Measurements from ENCODE around the gene ENOX1. TPM values are rescaled to one million over a fixed set of nuclear protein-coding genes. Genes with fewer than 3 reads are reported as not detected.

ENOX1 gene
- total and polyA plus RNA-seq, 9 of the 15 experiments (the other 6 are each of a cell fraction or from before 2014, with no cell fraction given) = not detected

GRCh38 chr13:43376596-43376995 lies 410.2 kb downstream of the ENOX1 start:
- Histone ChIP-seq H3K9me1 (ENCODE audit: control insufficient read depth, insufficient read depth, low read length) (no peaks in the 10 kb centered on the region), H3K9ac (ENCODE audit: insufficient read depth in 1 of 2, low read depth in 2 of 2, low read length in 2 of 2) (no peak overlapping the region), H3K9me3 (replicated peaks; ENCODE audit: control insufficient read depth, insufficient read depth, low read depth, low read length) (no peaks in the 10 kb centered on the region), H3K79me2 (ENCODE audit: control insufficient read depth, insufficient read depth, low read length) (no peaks in the 10 kb centered on the region), H3K4me2 (ENCODE audit: insufficient read depth, low read length) (no peak overlapping the region), H2AFZ (ENCODE audit: low read depth, low read length) (no peak overlapping the region), H3K36me3 (ENCODE audit: control insufficient read depth, insufficient read depth, low read length) (no peaks in the 10 kb centered on the region), H3K27ac (ENCODE audit: extremely low read depth, low read depth, low read length) (no peak overlapping the region), H4K20me1 (replicated peaks; ENCODE audit: control insufficient read depth, insufficient read depth, low read length) (no peaks in the 10 kb centered on the region), H3K4me1 (replicated peaks in 1 of 2; ENCODE audit: control insufficient read depth in 2 of 2, insufficient read depth in 2 of 2, low read length in 2 of 2) (no peaks in the 10 kb centered on the region), H3K4me3 (no peak overlapping the region), H3K27me3 (ENCODE audit: control insufficient read depth in 2 of 2, insufficient read depth in 2 of 2, low read length in 2 of 2) (no peaks in the 10 kb centered on the region)
- no peak for FAIRE-seq
- ChIA-PET CTCF (ENCODE audit: low intra/inter-chr PET ratio) (no interaction called here), POLR2A (no interaction called here)
- DNase-seq (ENCODE audit: extremely low read depth in 1 of 4, low spot score in 3 of 4) = no peak
- intact Hi-C loops (cut with micrococcal nuclease) (no loop called here), in situ Hi-C loops (cut with MboI) (no loop called here)
- no TSS peak for BruUV-seq (replicated peaks)
- TF ChIP-seq LARP7 (IDR thresholded peaks at IDR 0.05) (no peak), ARID4B (CRISPR knock-in tag; IDR thresholded peaks at IDR 0.05) (no peak), ZNF253 (CRISPR knock-in tag; conservative IDR thresholded peaks at IDR 0.05) (no peak), ZNF445 (CRISPR knock-in tag; IDR thresholded peaks at IDR 0.05; ENCODE audit: low read depth) (no peak), SETDB1 (IDR thresholded peaks at IDR 0.05; ENCODE audit: low read length) (no peak), NR0B1 (IDR thresholded peaks at IDR 0.05; ENCODE audit: partially characterized antibody) (no peak), HNRNPUL1 (IDR thresholded peaks at IDR 0.05; ENCODE audit: low read length) (no peak), ZNF644 (tag; IDR thresholded peaks at IDR 0.05; ENCODE audit: low read depth) (no peak), SIN3B (IDR thresholded peaks at IDR 0.05; ENCODE audit: low read depth) (no peak), ZNF124 (CRISPR knock-in tag; IDR thresholded peaks at IDR 0.05) (no peak)
- no peak for ATAC-seq
- no CpG with 5 or more reads among the region's 1 CpG for WGBS (ENCODE audit: insufficient coverage, low coverage, missing lambda C conversion rate)
